Liver (tissue), 9 donors: ENCODE measurements around the gene DDA1. TPM values are rescaled to one million over a fixed set of nuclear protein-coding genes. Genes with fewer than 3 reads are reported as not detected.
A peak's percentile ranks its signal among the peaks of the same experiment; 100 is the strongest.

ENCODE experiments used
- DNase-seq: peaks from one replicate; pipeline ENCODE4 v3.0.0-alpha.2; 2017; ENCODE audit warnings: low spot score
- H3K27ac ChIP-seq, 2 donors: one replicate each; pipeline ENCODE4 v1.7.0; 2013; ENCODE audit warnings: inconsistent platforms in 2 of 2, low read length in 2 of 2, control low read depth in 1 of 2, low read depth in 1 of 2, mild to moderate bottlenecking in 1 of 2
- H3K27me3 ChIP-seq, 4 donors: one replicate each; pipeline versions ENCODE4 v1.6.1 to v1.7.0; 2013; ENCODE audit warnings: low read length in 3 of 4, inconsistent platforms in 1 of 4, mild to moderate bottlenecking in 1 of 4, moderate library complexity in 1 of 4; ENCODE audit not compliant: control insufficient read depth in 4 of 4, insufficient read depth in 4 of 4
- H3K36me3 ChIP-seq, 4 donors: one replicate each; pipeline versions ENCODE4 v1.6.1 to v1.7.0; 2013; ENCODE audit warnings: low read length in 3 of 4, mild to moderate bottlenecking in 3 of 4, low read depth in 1 of 4, moderate library complexity in 1 of 4; ENCODE audit not compliant: control insufficient read depth in 4 of 4, insufficient read depth in 3 of 4
- H3K4me1 ChIP-seq, 4 donors: one replicate each; pipeline versions ENCODE4 v1.6.1 to v1.7.0; 2013; ENCODE audit warnings: low read length in 3 of 4, mild to moderate bottlenecking in 3 of 4, moderate library complexity in 1 of 4; ENCODE audit not compliant: control insufficient read depth in 4 of 4, insufficient read depth in 4 of 4
- H3K4me3 ChIP-seq, 3 donors: one replicate each; pipeline versions ENCODE4 v1.6.1 to v1.7.0; 2013; ENCODE audit warnings: low read length in 3 of 3, control low read depth in 1 of 3, low read depth in 1 of 3, mild to moderate bottlenecking in 1 of 3
- H3K9ac ChIP-seq, 2 donors: one replicate each; pipeline ENCODE4 v1.7.0; 2013; ENCODE audit warnings: low read length in 2 of 2, mild to moderate bottlenecking in 2 of 2, moderate library complexity in 2 of 2, control low read depth in 1 of 2, low read depth in 1 of 2
- H3K9me3 ChIP-seq, 4 donors: one replicate each; pipeline versions ENCODE4 v1.6.1 to v1.7.0; 2013; ENCODE audit warnings: low read length in 3 of 4; ENCODE audit not compliant: control insufficient read depth in 4 of 4
- EGR1 ChIP-seq, 2 donors: IDR thresholded peaks; 2 replicates each; pipeline ENCODE4 v1.6.1; 2016 to 2018; ENCODE audit warnings: antibody characterized with exemption in 2 of 2, low read depth in 2 of 2
- FOXA1 ChIP-seq: IDR thresholded peaks from 2 replicates; pipeline ENCODE4 v1.6.1; 2016; ENCODE audit warnings: antibody characterized with exemption
- FOXA2 ChIP-seq: IDR thresholded peaks from 2 replicates; pipeline ENCODE4 v1.6.1; 2016; ENCODE audit warnings: antibody characterized with exemption
- GABPA ChIP-seq, 2 donors: IDR thresholded peaks in 1 of 2; conservative IDR thresholded peaks in 1 of 2; 2 replicates each; pipeline ENCODE4 v1.6.1; 2016; ENCODE audit warnings: antibody characterized with exemption in 2 of 2, mild to moderate bottlenecking in 1 of 2, moderate library complexity in 1 of 2
- HNF4G ChIP-seq: IDR thresholded peaks from 2 replicates; pipeline ENCODE4 v1.6.1; 2016; ENCODE audit warnings: antibody characterized with exemption
- NR2F2 ChIP-seq: IDR thresholded peaks from 2 replicates; pipeline ENCODE4 v1.6.1; 2016; ENCODE audit warnings: antibody characterized with exemption
- RAD21 ChIP-seq, 2 donors: IDR thresholded peaks; 2 replicates each; pipeline ENCODE4 v1.6.1; 2016; ENCODE audit warnings: antibody characterized with exemption in 2 of 2, mild to moderate bottlenecking in 2 of 2
- RXRA ChIP-seq, 2 donors: IDR thresholded peaks; 2 replicates each; pipeline ENCODE4 v1.6.1; 2017 to 2018; ENCODE audit warnings: antibody characterized with exemption in 2 of 2, mild to moderate bottlenecking in 1 of 2
- SP1 ChIP-seq: IDR thresholded peaks from 2 replicates; pipeline ENCODE4 v1.6.1; 2018; ENCODE audit warnings: antibody characterized with exemption, mild to moderate bottlenecking
- YY1 ChIP-seq: IDR thresholded peaks from 2 replicates; pipeline ENCODE4 v1.6.1; 2016; ENCODE audit warnings: antibody characterized with exemption, mild to moderate bottlenecking
- WGBS: extraction: QIAGEN DNeasy Blood & Tissue Kit; methylation state at CpG from one replicate; pipeline ENCODE4 v1.1.7; 2013; 5-methylcytosine and 5-hydroxymethylcytosine counted together
- polyA plus RNA-seq, 2 donors: library from polyadenylated mRNA; stranded (reverse) in 1 of 2; unstranded in 1 of 2; fragments of 200-250 nt in 1 of 2; fragments of >200 nt in 1 of 2; fragmentation: Nextera tagmentation in 1 of 2; extraction: Ambion mirVana in 1 of 2; gene quantifications; one replicate each; pipeline versions ENCODE4 v1.2.1 to v1.2.3, GENCODE V29; 2013 to 2015
- total RNA-seq, 2 donors: library from RNA; depleted of rRNA; stranded (reverse); fragments of >200 nt; gene quantifications; one replicate each; pipeline ENCODE4 v1.2.3, GENCODE V29; 2014
- TF ChIP-seq, protein P1 (sequence below): fragments of 150-350 bp; IDR thresholded peaks from 2 replicates; pipeline ENCODE4 v1.5.1; 2017; ENCODE audit warnings: improper control_type of control experiment, low read depth, low read length; ENCODE audit not compliant: missing input control
- donor health status: healthy.
- donor health status: healthy.
- donor health status: healthy.
- donor health status: healthy.
- donor health status: healthy.

The DDA1 gene
- total and polyA plus RNA-seq, 4 donors = 7.9 to 37.9 (median 20.8) TPM

- WGBS = 22% methylated on average over 22 of the region's 22 CpGs
- no peaks in the 10 kb centered on the region for H3K4me1 ChIP-seq
- TF ChIP-seq RAD21 (IDR thresholded peaks at IDR 0.05) = no peak
- no peak for TF ChIP-seq FOXA2
- TF ChIP-seq NR2F2 = no peak
- no peak for TF ChIP-seq YY1
- TF ChIP-seq SP1 = peak; percentile 19
- no peak for TF ChIP-seq FOXA1
- H3K9ac ChIP-seq = no peak overlapping the region
- no peak overlapping the region for H3K4me3 ChIP-seq
- no peak overlapping the region for H3K27ac ChIP-seq
- H3K9me3 ChIP-seq = no peaks in the 10 kb centered on the region
- H3K36me3 ChIP-seq = peaks cover 0 to 4% (median 2%) of the 10 kb centered on the region in 4 donors
- DNase-seq = peak; percentile 81
- H3K27me3 ChIP-seq = no peaks in the 10 kb centered on the region
Measured at GRCh38 chr19:17289489-17289888, 19.9 kb upstream of the DDA1 start.

GRCh38 chr19:17292301-17293074, 16.9 kb upstream of the DDA1 start:
- peak; percentile 86 for DNase-seq
- Histone ChIP-seq H3K4me3 (peak overlapping the region in 2 of 3 donors; percentile 34 to 44), H3K36me3 (peaks cover 0 to 5% (median 2%) of the 10 kb centered on the region in 4 donors), H3K9ac (peak overlapping the region in 1 of 2 donors; percentile 10), H3K27me3 (no peaks in the 10 kb centered on the region), H3K9me3 (no peaks in the 10 kb centered on the region), H3K27ac (peak overlapping the region in 1 of 2 donors; percentile 28), H3K4me1 (no peaks in the 10 kb centered on the region)
- TF ChIP-seq, protein P1, sequence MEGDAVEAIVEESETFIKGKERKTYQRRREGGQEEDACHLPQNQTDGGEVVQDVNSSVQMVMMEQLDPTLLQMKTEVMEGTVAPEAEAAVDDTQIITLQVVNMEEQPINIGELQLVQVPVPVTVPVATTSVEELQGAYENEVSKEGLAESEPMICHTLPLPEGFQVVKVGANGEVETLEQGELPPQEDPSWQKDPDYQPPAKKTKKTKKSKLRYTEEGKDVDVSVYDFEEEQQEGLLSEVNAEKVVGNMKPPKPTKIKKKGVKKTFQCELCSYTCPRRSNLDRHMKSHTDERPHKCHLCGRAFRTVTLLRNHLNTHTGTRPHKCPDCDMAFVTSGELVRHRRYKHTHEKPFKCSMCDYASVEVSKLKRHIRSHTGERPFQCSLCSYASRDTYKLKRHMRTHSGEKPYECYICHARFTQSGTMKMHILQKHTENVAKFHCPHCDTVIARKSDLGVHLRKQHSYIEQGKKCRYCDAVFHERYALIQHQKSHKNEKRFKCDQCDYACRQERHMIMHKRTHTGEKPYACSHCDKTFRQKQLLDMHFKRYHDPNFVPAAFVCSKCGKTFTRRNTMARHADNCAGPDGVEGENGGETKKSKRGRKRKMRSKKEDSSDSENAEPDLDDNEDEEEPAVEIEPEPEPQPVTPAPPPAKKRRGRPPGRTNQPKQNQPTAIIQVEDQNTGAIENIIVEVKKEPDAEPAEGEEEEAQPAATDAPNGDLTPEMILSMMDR = peak; percentile 58
- TF ChIP-seq RAD21 (IDR thresholded peaks at IDR 0.05) = peak; percentile 79 to 84
- TF ChIP-seq EGR1 (IDR thresholded peaks at IDR 0.05; ENCODE audit: low read depth in 2 of 2) = no peak
- WGBS = 50% methylated on average over 46 of the region's 46 CpGs

- TF ChIP-seq RXRA (IDR thresholded peaks at IDR 0.05) = no peak
- TF ChIP-seq YY1 = no peak
- TF ChIP-seq GABPA (IDR thresholded peaks at IDR 0.05 in 1 of 2, conservative IDR thresholded peaks at IDR 0.05 in 1 of 2) = no peak
- TF ChIP-seq HNF4G = no peak
- no peak overlapping the region for H3K9ac ChIP-seq
- no peak overlapping the region for H3K4me3 ChIP-seq
- peaks cover 0 to 9% (median 2%) of the 10 kb centered on the region in 4 donors for H3K36me3 ChIP-seq
- no peak for DNase-seq
- peaks cover 0 to 4% (median 3%) of the 10 kb centered on the region in 4 donors for H3K9me3 ChIP-seq
- 94% methylated on average over 14 of the region's 14 CpGs for WGBS
- no peaks in the 10 kb centered on the region for H3K4me1 ChIP-seq
- H3K27ac ChIP-seq = no peak overlapping the region
- H3K27me3 ChIP-seq = no peaks in the 10 kb centered on the region
Measured at GRCh38 chr19:17293605-17294004, 15.8 kb upstream of the DDA1 start.
